Measurements from ENCODE around the gene ARID1B.
"Not testable (repeated sequence)": the region's sequence is repeated elsewhere in the genome, so short reads cannot be mapped to it uniquely, and the experiment has no call there.

ARID1B gene

GRCh38 chr6:156912431-156912830 is 135.3 kb downstream of the ARID1B start:
- DNase-seq, result no peak

DNA sequence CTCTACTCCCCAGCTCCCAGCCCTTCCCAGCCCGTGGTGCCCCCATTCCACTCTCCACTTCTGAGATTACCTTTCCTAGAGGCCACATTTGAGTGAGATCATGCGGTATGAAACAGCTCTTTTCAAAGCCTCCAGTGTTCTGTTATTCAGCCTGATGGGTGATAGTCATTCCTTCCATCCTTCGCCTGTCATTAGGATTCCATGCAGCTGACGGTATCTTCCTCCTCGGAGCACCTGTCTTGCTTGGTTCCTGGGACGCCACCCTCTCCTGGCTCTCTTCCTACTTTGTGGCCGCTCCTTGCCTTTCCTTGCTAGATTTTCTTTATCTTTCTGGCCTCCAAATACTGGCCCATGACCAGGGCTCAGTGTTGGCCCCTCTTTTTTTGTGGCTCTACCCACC is 137.0 kb downstream of the ARID1B start:
- no peak for DNase-seq

- DNase-seq, result no peak
These were observed 139.1 kb downstream of the ARID1B start for GRCh38 chr6:156916130-156916801.

DNA sequence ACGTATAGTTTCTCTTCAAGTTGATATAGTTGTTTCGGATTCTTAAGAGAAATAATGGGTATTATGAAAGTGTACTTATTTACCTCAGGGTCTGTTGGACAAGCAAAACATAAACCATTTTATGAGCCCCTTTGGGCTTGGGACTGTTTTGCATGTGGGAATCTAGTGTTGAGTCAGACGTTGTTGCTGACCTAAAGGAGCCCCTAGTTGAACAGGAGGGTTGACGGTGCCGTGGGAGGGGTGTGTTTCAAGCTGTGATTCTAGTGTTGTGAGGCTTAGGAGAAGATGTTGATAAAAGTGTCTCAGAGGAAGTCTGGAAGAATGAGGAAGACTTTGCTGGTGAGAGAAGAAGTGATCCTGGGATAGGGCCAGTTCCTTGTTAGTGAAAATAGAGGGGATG is 140.0 kb downstream of the ARID1B start:
- no peak for DNase-seq

- DNase-seq, result no peak
These were observed 141.5 kb downstream of the ARID1B start for GRCh38 chr6:156918647-156919046.

GRCh38 chr6:156919370-156919769 is 142.2 kb downstream of the ARID1B start:
- no peak for DNase-seq

- DNase-seq, result no peak
These were observed 142.7 kb downstream of the ARID1B start for GRCh38 chr6:156919814-156920369.

- no peak for DNase-seq
These were observed 147.1 kb downstream of the ARID1B start for GRCh38 chr6:156924246-156924645.

- DNase-seq, result no peak
These were observed 147.8 kb downstream of the ARID1B start for GRCh38 chr6:156925026-156925425.

- DNase-seq, result no peak
These were observed 148.8 kb downstream of the ARID1B start for GRCh38 chr6:156925718-156926607.

- DNase-seq, result no peak
These were observed 150.9 kb downstream of the ARID1B start for GRCh38 chr6:156928126-156928525.

DNA sequence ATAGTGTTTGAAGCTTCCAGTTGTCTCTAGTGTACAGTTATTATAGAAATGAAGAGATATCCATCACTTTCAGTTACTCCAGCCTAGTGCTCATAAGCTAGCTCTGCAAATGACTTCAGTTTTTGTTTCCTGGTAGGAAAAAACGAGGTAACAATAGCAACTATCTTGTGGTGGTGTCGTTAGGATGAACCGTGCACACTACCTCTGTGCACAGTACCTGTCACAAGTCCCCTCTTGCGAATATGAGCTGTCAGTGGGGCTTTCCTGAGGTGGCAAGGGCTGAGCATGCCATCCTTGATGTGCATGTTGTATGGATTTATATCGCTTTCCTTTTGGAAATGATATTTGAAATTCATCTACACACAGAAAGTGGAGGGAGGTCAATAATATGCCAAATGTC is 151.8 kb downstream of the ARID1B start:
- DNase-seq, result no peak

GRCh38 chr6:156931283-156931682 is 154.1 kb downstream of the ARID1B start:
- no peak for DNase-seq

DNA sequence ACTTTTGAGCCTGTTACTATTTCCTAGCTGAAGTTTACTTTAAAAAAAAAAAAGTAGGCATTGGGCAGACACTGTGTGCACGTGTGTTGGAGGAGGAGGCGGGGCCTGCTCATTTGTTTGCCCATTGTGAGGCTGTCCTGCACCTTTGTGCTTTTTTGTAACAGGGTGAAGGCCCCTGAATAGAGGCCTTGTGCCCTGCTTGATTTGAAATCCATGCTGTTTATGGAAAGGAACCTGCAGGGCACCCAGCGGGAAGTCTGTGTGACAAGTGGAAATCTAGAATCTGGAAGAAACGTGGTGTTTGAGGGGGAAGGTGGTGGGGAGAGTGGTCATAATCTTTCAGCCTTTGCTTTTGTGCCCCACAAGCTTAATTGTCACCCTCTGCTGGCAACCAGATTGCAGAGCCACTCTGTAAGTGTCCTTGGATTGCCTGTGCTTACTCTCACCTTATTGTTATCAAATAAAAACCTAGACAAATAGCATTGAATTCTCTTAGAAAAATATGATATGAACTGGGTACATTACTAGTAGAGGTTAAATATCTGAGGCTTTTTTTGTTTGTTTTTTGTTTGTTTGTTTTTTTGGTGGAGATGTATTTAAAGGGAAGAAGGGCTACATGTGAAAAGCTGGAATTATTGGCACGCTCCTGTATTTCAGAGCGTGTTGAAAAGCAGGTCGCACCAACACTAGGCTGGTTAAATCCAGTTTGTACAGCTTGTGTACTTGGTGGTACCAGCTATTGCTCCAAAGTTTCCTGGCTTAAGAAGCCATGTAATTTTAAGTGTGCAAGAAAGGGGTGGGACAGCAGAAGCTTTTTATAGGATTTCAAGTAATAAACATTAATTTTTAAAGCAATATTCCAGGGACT is 156.3 kb downstream of the ARID1B start:
- no peak for DNase-seq

DNA sequence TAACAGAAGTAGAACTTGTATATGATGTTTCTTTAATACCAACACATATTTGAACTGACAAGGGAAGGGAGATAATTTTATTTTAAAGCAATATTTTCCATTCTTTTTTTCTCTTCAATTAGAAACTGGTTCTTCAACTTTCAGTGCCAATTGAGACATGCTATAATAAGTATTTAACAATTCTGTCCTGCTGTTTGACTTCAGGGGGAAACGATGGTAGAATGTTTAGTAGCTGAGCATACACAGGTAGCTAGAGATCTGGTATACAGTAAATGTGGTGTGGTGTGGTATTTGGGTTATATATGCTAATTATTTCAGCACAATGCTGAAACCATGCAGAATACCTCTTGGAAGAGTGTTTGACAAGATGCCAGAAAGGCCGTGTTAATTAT is 156.9 kb downstream of the ARID1B start:
- no peak for DNase-seq

DNA sequence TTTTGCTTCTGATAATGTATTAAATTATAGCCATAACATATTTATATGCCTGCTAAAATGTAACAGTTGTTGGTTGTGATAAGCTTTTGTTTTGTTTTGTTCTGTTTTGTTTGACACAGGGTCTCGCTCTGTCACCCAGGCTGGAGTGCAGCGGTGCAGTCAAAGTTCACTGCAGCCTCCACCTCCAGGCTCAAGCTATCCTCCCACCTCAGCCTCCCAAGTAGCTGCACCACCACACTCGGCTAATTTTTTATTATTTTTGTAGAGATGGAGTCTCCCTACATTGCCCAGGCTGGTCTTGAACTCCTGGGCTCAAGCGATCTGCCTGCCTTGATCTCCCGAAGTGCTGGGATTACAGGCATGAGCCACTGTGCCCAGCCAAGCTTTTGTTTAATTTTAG is 157.8 kb downstream of the ARID1B start:
- DNase-seq, result no peak

DNA sequence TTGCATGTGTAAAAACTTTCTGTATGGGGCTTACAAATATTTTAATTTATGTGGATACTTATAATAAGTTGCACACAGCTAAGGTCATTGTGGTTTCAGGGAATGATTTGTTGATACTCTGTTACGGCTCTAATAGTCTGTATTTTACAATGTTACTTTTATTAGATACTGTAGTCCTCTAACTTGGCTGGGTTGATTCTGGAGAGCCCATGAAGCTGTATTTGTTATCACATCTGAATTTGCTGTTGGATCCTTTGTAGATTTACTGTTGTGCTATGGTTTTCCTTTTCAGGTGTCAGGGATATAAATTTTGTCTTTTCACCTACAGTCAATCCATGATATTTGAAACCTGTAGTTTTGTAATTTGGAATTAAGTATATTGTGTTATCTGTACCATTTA is 161.0 kb downstream of the ARID1B start:
- DNase-seq, result no peak

DNA sequence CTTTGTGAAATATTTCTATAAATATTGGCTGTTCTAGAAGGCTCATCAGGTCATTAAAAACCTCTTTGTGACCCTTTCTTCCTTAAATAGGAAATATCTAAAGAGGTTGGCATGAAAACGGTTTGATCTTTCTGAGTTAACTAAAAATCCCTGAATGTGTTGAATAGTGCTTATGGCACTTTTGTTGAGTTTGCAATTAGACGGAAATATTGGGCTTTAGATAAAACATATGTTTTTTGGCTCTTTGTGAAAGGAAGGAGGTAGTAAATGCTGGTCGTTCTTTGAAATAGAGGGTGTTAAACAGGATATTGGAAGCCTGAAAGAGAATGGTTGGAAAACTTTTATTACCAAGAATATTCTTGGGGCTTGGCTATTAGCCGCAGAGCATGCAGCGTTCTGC is 163.0 kb downstream of the ARID1B start:
- no peak for DNase-seq

- no peak for DNase-seq
These were observed 165.1 kb downstream of the ARID1B start for GRCh38 chr6:156942266-156942665.

- DNase-seq, result no peak
These were observed 166.0 kb downstream of the ARID1B start for GRCh38 chr6:156943166-156943565.

DNA sequence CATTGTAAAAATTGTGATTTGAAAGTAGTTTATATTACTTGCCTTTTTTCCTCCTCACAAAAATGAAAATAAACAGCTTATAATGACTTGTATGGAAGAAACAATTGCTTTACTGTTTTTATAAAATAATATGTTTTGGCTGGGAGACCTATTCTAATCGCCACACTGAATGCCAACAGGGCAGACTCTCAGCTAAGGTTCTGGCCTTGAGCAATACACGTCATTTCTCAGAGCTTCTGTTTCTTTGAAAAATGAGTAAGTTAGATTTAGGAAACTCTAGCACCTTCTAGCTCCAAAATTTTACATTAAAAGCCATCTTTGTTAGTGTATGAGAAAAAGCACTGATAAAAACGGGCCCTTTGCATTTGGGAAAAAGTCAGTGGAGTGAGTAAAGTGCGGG is 166.6 kb downstream of the ARID1B start:
- DNase-seq, result no peak

DNA sequence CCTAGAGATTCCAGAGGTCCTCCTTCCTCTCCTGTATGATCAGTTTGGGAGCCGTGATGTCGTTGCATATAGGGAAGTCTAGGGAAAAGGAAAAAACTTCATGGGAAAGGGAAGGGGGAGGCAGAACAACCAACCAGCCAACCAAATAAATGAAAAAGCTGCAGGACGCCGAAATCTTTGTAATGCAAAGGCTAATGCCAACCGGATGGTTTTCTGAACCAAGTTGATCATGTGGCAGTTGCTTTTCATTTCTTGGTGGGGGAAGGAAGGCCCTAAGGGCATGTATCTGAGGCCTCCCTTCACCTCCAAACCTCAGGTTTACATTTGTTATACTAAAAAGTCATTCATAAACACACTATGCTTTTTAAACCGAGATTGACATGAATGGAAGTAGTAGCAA is 167.2 kb downstream of the ARID1B start:
- DNase-seq, result no peak

GRCh38 chr6:156945789-156946172 is 168.6 kb downstream of the ARID1B start:
- DNase-seq, result not testable (repeated sequence)

Data from DMS 273 treated with DMSO at 0.1 percent for 48 hours (cell line).